ENCODE measurements around the gene NUBPL.

- TF ChIP-seq CTCF (IDR thresholded peaks at IDR 0.05; ENCODE audit: low read depth, low read length) (no peak), POLR2A (IDR thresholded peaks at IDR 0.05; ENCODE audit: extremely low read depth, insufficient read length) (no peak), MYC (IDR thresholded peaks at IDR 0.05; ENCODE audit: low read depth, low read length) (no peak)
These were observed 258.1 kb downstream of the NUBPL start for GRCh38 chr14:31819281-31819680.
